Keratinocyte (primary cell): Measurements from ENCODE around the gene TRIM14. TPM values are rescaled to one million over a fixed set of nuclear protein-coding genes. Genes with fewer than 3 reads are reported as not detected.

Experiments used
- DNase-seq: peaks from one replicate; pipeline ENCODE4 v3.0.0-alpha.2; 2011; ENCODE audit warnings: low read depth, missing footprints, low spot score
- FAIRE-seq: peaks from 2 replicates; lab custom pipeline; 2011; peaks lifted over from hg19 to GRCh38; lab: Jason Lieb, UNC
- H2AFZ ChIP-seq: 2 replicates; pipeline ENCODE4 v1.6.0; 2012; ENCODE audit warnings: low read length, control low read depth, inconsistent platforms; ENCODE audit not compliant: control insufficient read depth
- H3K27ac ChIP-seq: 2 replicates; pipeline ENCODE4 v1.5.1; 2011; ENCODE audit warnings: low read length; ENCODE audit not compliant: control insufficient read depth, insufficient read depth
- H3K27me3 ChIP-seq: 3 replicates; pipeline ENCODE4 v1.6.0; 2011; ENCODE audit warnings: low read length; ENCODE audit not compliant: control insufficient read depth, insufficient read depth; ENCODE audit errors: extremely low read depth
- H3K36me3 ChIP-seq, 2 experiments: 2 replicates in 1 of 2; 3 replicates in 1 of 2; pipeline ENCODE4 v1.5.1; 2011; ENCODE audit warnings: low read length in 2 of 2, mild to moderate bottlenecking in 1 of 2; ENCODE audit not compliant: control insufficient read depth in 2 of 2, insufficient read depth in 2 of 2; ENCODE audit errors: extremely low read depth in 1 of 2
- H3K4me1 ChIP-seq: 3 replicates; pipeline ENCODE4 v1.5.1; 2011; ENCODE audit warnings: low read length; ENCODE audit not compliant: control insufficient read depth, insufficient read depth; ENCODE audit errors: extremely low read depth
- H3K4me2 ChIP-seq: 3 replicates; pipeline ENCODE4 v1.6.0; 2011; ENCODE audit warnings: low read depth, low read length; ENCODE audit not compliant: control insufficient read depth, insufficient read depth; ENCODE audit errors: extremely low read depth
- H3K4me3 ChIP-seq, 3 experiments: fragments of 200-600 bp in 1 of 3; sonication (generic) in 1 of 3; 2 replicates in 2 of 3; 3 replicates in 1 of 3; pipeline ENCODE4 v1.5.1; 2011 to 2016; ENCODE audit warnings: low read length in 3 of 3, mild to moderate bottlenecking in 3 of 3, control low read depth in 2 of 3, inconsistent platforms in 1 of 3, low read depth in 1 of 3, mixed read lengths in 1 of 3, mixed run types in 1 of 3, moderate library complexity in 1 of 3; ENCODE audit not compliant: control insufficient read depth in 2 of 3, insufficient read depth in 2 of 3; ENCODE audit errors: extremely low read depth in 1 of 3
- H3K79me2 ChIP-seq: 2 replicates; pipeline ENCODE4 v1.6.0; 2012; ENCODE audit warnings: low read length; ENCODE audit not compliant: control insufficient read depth, insufficient read depth
- H3K9ac ChIP-seq: 3 replicates; pipeline ENCODE4 v1.6.0; 2011; ENCODE audit warnings: low read length; ENCODE audit not compliant: control insufficient read depth, insufficient read depth; ENCODE audit errors: extremely low read depth
- H3K9me1 ChIP-seq: 3 replicates; pipeline ENCODE4 v1.6.0; 2011; ENCODE audit warnings: low read length; ENCODE audit not compliant: control insufficient read depth, insufficient read depth; ENCODE audit errors: extremely low read depth
- H3K9me3 ChIP-seq: 2 replicates; pipeline ENCODE4 v1.5.1; 2012; ENCODE audit warnings: low read depth, low read length; ENCODE audit not compliant: control insufficient read depth
- H4K20me1 ChIP-seq: 3 replicates; pipeline ENCODE4 v1.6.0; 2011; ENCODE audit warnings: low read length; ENCODE audit not compliant: control insufficient read depth, insufficient read depth; ENCODE audit errors: extremely low read depth
- EZH2 ChIP-seq: IDR thresholded peaks from one replicate; pipeline ENCODE4 v1.6.1; 2012; ENCODE audit warnings: inconsistent platforms, mild to moderate bottlenecking, low read length, moderate library complexity
- dilution Hi-C: fragments of 300-500 bp; cut with MboI; formaldehyde crosslinking; loops from one replicate; pipeline ENCODE4 v1.7.0; 2020; ENCODE audit warnings: low sequenced_read_pairs; ENCODE audit not compliant: extremely low pct_ligation_motif_present
- polyA plus RNA-seq, 5 experiments: library from polyadenylated mRNA; depleted of rRNA in 3 of 5; stranded (reverse) in 3 of 5; stranded (forward) in 1 of 5; unstranded in 1 of 5; fragments of >200 nt; gene quantifications; 1 replicate in 1 of 5; 2 replicates in 3 of 5; 3 replicates in 1 of 5; pipeline versions ENCODE4 v1.2.1 to v1.2.3, GENCODE V29; 2011 to 2012; ENCODE audit warnings: missing spikeins in 2 of 5, low read depth in 1 of 5, low replicate concordance in 1 of 5
- TF ChIP-seq, protein P1 (sequence below), 3 experiments: IDR thresholded peaks in 1 of 3; conservative IDR thresholded peaks in 1 of 3; optimal IDR thresholded peaks in 1 of 3; 2 replicates in 2 of 3; 3 replicates in 1 of 3; pipeline versions ENCODE3 to v1.5.1; 2011; ENCODE audit warnings: low read length in 3 of 3, mild to moderate bottlenecking in 3 of 3, moderate library complexity in 2 of 3, control low read depth in 1 of 3, inconsistent platforms in 1 of 3; ENCODE audit not compliant: insufficient read depth in 2 of 3; ENCODE audit errors: extremely low read depth in 1 of 3

The TRIM14 gene
- polyA plus RNA-seq, 1 donor (not counting 4 experiments of a cell fraction or from before 2014, with no cell fraction given) = 22.1 TPM

DNA sequence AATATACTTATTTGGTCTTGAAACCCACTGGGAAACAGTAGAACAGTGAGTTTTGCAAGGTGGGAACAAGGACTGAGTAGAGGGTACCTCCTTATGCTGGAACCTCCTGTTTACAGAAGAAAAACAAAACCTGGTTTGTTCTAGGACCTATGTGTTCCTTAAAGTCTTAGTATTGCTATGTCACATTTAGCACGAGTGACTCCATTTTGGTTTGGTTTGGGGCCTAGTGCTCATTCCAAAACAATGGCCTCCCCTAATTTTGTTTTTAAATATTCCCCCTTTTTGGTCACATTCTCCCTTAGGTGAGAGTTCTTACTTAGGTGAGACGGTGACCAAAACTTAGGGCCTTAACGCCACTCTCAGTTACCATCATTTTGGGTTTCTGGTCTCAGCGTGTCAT, 68.7 kb downstream of the TRIM14 start:
- TF ChIP-seq, protein P1, sequence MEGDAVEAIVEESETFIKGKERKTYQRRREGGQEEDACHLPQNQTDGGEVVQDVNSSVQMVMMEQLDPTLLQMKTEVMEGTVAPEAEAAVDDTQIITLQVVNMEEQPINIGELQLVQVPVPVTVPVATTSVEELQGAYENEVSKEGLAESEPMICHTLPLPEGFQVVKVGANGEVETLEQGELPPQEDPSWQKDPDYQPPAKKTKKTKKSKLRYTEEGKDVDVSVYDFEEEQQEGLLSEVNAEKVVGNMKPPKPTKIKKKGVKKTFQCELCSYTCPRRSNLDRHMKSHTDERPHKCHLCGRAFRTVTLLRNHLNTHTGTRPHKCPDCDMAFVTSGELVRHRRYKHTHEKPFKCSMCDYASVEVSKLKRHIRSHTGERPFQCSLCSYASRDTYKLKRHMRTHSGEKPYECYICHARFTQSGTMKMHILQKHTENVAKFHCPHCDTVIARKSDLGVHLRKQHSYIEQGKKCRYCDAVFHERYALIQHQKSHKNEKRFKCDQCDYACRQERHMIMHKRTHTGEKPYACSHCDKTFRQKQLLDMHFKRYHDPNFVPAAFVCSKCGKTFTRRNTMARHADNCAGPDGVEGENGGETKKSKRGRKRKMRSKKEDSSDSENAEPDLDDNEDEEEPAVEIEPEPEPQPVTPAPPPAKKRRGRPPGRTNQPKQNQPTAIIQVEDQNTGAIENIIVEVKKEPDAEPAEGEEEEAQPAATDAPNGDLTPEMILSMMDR (optimal IDR thresholded peaks at IDR 0.05 in 1 of 3, IDR thresholded peaks at IDR 0.05 in 1 of 3, conservative IDR thresholded peaks at IDR 0.05 in 1 of 3; ENCODE audit: extremely low read depth in 1 of 3, insufficient read depth in 2 of 3, low read length in 3 of 3) = no peak
- no peak for TF ChIP-seq EZH2
- Histone ChIP-seq H3K9me3 (no peaks in the 10 kb centered on the region), H3K36me3 (no peaks in the 10 kb centered on the region), H3K4me3 (no peak overlapping the region), H3K9ac (no peak overlapping the region), H3K4me2 (no peak overlapping the region), H2AFZ (no peak overlapping the region), H3K4me1 (no peaks in the 10 kb centered on the region), H4K20me1 (no peaks in the 10 kb centered on the region), H3K27me3 (no peaks in the 10 kb centered on the region), H3K9me1 (no peaks in the 10 kb centered on the region), H3K27ac (no peak overlapping the region), H3K79me2 (no peaks in the 10 kb centered on the region)
- dilution Hi-C loops = no loop called here
- FAIRE-seq = no peak
- no peak for DNase-seq

DNA sequence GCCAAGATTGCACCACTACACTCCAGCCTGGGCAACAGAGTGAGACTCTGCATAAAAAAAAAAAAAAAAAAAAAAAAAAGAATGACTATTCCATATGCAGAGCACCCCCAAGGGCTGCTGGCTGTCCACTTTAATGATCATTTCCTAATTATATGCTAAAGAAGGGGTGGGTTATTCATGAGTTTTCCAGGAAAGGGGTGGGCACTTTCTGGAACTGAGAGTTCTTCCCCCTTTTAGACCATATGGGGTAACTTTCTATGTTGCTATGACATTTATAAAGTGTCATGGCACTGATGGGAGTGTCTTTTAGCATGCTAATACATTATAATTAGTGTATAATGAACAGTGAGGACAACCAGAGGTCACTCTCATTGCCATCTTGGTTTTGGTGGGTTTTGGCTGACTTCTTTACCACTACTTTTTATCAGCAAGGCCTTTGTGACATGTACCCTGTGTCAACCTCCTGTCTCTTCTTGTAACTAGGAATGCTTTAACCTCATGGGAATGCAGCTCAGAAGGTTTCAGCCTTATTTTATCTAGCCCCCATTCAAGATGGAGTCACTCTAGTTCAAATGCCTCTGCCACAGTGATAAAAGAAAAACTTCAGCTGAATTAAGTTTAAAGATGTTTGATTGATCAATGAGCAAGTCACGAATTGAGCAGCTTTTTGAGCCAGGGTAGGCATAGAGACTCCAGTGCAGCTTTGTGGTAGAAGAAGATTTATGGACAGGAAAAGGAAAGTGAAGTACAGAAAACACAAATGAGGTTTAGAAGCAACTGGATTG, 69.5 kb downstream of the TRIM14 start:
- no peak overlapping the region for H3K4me2 ChIP-seq

More for the DNA sequence above, 69.5 kb downstream of the TRIM14 start:
- H3K36me3 ChIP-seq = no peaks in the 10 kb centered on the region
- TF ChIP-seq EZH2 = no peak
- TF ChIP-seq, protein P1 (optimal IDR thresholded peaks at IDR 0.05 in 1 of 3, IDR thresholded peaks at IDR 0.05 in 1 of 3, conservative IDR thresholded peaks at IDR 0.05 in 1 of 3; ENCODE audit: extremely low read depth in 1 of 3, insufficient read depth in 2 of 3, low read length in 3 of 3) = no peak
- H3K9ac ChIP-seq = no peak overlapping the region
- H3K27ac ChIP-seq = no peak overlapping the region
- dilution Hi-C loops = no loop called here
- no peaks in the 10 kb centered on the region for H3K79me2 ChIP-seq
- H4K20me1 ChIP-seq = no peaks in the 10 kb centered on the region
- no peak overlapping the region for H2AFZ ChIP-seq
- no peaks in the 10 kb centered on the region for H3K9me1 ChIP-seq
- no peaks in the 10 kb centered on the region for H3K4me1 ChIP-seq
- DNase-seq (no peak), FAIRE-seq (no peak)
- H3K4me3 ChIP-seq = no peak overlapping the region
- no peaks in the 10 kb centered on the region for H3K9me3 ChIP-seq
- H3K27me3 ChIP-seq = no peaks in the 10 kb centered on the region
